GM12878 (cell line): Measurements from ENCODE around the gene COL6A3.

Source experiments
- CBX3 ChIP-seq: fragments of 200-600 bp; sonication (generic); IDR thresholded peaks from 2 replicates; pipeline ENCODE4 v1.6.1; 2016; ENCODE audit warnings: low read depth, borderline replicate concordance
- ZNF24 ChIP-seq: fragments of 450-650 bp; IDR thresholded peaks from 2 replicates; pipeline ENCODE4 v1.6.1; 2017; ENCODE audit warnings: antibody characterized with exemption, mild to moderate bottlenecking
- TF ChIP-seq, protein P1 (sequence below): fragments of 450-650 bp; IDR thresholded peaks from 2 replicates; pipeline ENCODE4 v1.6.1; 2017; ENCODE audit warnings: borderline replicate concordance
- TF ChIP-seq, protein P2 (sequence below), 3 experiments: IDR thresholded peaks in 2 of 3; conservative IDR thresholded peaks in 1 of 3; 2 replicates each; pipeline ENCODE4 v1.5.1; 2011; ENCODE audit warnings: low read depth in 3 of 3, low read length in 3 of 3, mild to moderate bottlenecking in 3 of 3, control low read depth in 2 of 3, moderate library complexity in 2 of 3, inconsistent platforms in 1 of 3, mixed read lengths in 1 of 3; ENCODE audit not compliant: control insufficient read depth in 2 of 3, insufficient read depth in 1 of 3; ENCODE audit errors: extremely low read depth in 1 of 3
- TF ChIP-seq, protein P3 (sequence below): IDR thresholded peaks from 2 replicates; pipeline ENCODE4 v1.6.1; 2011; ENCODE audit warnings: low read depth, mild to moderate bottlenecking, low read length, moderate library complexity, borderline replicate concordance; ENCODE audit errors: extremely low read depth

DNA sequence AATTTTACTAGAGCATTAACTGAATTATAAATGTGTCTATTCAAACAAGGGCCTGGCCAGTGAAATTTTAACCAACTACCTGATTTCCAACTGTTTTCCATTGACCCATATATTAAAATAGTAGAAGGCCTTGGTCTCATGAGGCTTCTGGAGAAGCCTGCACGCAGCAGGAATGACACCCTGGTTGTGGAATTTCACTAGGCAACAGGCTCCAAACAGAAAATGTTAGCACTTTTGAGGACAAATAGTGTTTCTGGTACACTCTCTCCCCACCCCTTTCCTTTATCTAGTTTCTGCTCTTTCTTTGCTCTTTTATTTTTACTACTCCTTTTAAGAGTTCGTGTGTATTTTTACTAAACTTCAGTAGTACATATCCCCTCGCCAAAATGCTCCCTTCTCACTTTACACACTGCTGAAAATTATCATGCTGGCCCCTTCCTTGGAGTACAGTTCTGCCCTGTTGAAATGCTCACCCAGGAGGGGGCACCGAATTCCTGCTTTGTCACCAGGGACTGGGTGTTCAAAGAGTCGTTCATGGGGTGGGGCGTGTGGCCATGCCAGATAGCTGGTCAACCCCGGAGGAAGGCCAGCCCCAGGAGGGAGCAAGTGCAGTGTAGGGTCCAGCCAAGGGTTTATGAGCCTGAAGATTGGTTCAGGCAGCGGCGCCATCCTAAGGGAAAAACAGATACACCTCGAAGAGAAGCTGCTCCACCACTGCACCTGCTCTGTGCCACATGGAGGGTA, 22.1 kb upstream of the COL6A3 start:
- TF ChIP-seq CBX3 (no peak), ZNF24 (no peak)
- TF ChIP-seq, protein P1, sequence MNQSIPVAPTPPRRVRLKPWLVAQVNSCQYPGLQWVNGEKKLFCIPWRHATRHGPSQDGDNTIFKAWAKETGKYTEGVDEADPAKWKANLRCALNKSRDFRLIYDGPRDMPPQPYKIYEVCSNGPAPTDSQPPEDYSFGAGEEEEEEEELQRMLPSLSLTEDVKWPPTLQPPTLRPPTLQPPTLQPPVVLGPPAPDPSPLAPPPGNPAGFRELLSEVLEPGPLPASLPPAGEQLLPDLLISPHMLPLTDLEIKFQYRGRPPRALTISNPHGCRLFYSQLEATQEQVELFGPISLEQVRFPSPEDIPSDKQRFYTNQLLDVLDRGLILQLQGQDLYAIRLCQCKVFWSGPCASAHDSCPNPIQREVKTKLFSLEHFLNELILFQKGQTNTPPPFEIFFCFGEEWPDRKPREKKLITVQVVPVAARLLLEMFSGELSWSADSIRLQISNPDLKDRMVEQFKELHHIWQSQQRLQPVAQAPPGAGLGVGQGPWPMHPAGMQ, result no peak
- TF ChIP-seq, protein P2, sequence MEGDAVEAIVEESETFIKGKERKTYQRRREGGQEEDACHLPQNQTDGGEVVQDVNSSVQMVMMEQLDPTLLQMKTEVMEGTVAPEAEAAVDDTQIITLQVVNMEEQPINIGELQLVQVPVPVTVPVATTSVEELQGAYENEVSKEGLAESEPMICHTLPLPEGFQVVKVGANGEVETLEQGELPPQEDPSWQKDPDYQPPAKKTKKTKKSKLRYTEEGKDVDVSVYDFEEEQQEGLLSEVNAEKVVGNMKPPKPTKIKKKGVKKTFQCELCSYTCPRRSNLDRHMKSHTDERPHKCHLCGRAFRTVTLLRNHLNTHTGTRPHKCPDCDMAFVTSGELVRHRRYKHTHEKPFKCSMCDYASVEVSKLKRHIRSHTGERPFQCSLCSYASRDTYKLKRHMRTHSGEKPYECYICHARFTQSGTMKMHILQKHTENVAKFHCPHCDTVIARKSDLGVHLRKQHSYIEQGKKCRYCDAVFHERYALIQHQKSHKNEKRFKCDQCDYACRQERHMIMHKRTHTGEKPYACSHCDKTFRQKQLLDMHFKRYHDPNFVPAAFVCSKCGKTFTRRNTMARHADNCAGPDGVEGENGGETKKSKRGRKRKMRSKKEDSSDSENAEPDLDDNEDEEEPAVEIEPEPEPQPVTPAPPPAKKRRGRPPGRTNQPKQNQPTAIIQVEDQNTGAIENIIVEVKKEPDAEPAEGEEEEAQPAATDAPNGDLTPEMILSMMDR (IDR thresholded peaks at IDR 0.05 in 2 of 3, conservative IDR thresholded peaks at IDR 0.05 in 1 of 3; ENCODE audit: control insufficient read depth in 2 of 3, extremely low read depth in 1 of 3, insufficient read depth in 1 of 3, low read depth in 3 of 3, low read length in 3 of 3), result no peak
- TF ChIP-seq, protein P3, sequence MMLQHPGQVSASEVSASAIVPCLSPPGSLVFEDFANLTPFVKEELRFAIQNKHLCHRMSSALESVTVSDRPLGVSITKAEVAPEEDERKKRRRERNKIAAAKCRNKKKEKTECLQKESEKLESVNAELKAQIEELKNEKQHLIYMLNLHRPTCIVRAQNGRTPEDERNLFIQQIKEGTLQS, result no peak
